HG02885 (cell line): ENCODE data around the gene PIPOX.

Experiments
- ATAC-seq: cut with Tn5 transposase; IDR thresholded peaks from one replicate; pipeline ENCODE4 v1.9.1; 2021; ENCODE audit warnings: mild to moderate bottlenecking; ENCODE audit not compliant: unreplicated experiment, poor library complexity

Gene PIPOX

GRCh38 chr17:29045734-29046472 is 3.0 kb downstream of the PIPOX start:
- ATAC-seq = no peak

GRCh38 chr17:29046473-29046839 is 3.5 kb downstream of the PIPOX start:
- no peak for ATAC-seq

GRCh38 chr17:29048440-29049368 is 5.8 kb downstream of the PIPOX start:
- no peak for ATAC-seq

GRCh38 chr17:29049541-29050145 is 6.7 kb downstream of the PIPOX start:
- no peak for ATAC-seq

- no peak for ATAC-seq
Measured at GRCh38 chr17:29050176-29050575, 7.2 kb downstream of the PIPOX start.

- no peak for ATAC-seq
Measured at GRCh38 chr17:29051194-29051593, 8.3 kb downstream of the PIPOX start.

GRCh38 chr17:29051731-29052130 is 8.8 kb downstream of the PIPOX start:
- ATAC-seq = no peak

- ATAC-seq = no peak
Measured at GRCh38 chr17:29054835-29055234, 11.9 kb downstream of the PIPOX start.

- ATAC-seq = no peak
Measured at GRCh38 chr17:29057361-29057760, 14.4 kb downstream of the PIPOX start.

GRCh38 chr17:29058391-29058790 is 15.4 kb downstream of the PIPOX start:
- ATAC-seq = no peak

- no peak for ATAC-seq
Measured at GRCh38 chr17:29059281-29059680, 16.3 kb downstream of the PIPOX start.

GRCh38 chr17:29060475-29060874 is 17.5 kb downstream of the PIPOX start:
- no peak for ATAC-seq

- ATAC-seq = no peak
Measured at GRCh38 chr17:29061036-29061435, 18.1 kb downstream of the PIPOX start.

- no peak for ATAC-seq
Measured at GRCh38 chr17:29062215-29062614, 19.3 kb downstream of the PIPOX start.

- ATAC-seq = no peak
Measured at GRCh38 chr17:29063992-29064391, 21.1 kb downstream of the PIPOX start.

GRCh38 chr17:29066047-29066446 is 23.1 kb downstream of the PIPOX start:
- ATAC-seq = no peak

GRCh38 chr17:29066606-29067005 is 23.7 kb downstream of the PIPOX start:
- ATAC-seq = no peak

- no peak for ATAC-seq
Measured at GRCh38 chr17:29068818-29069217, 25.9 kb downstream of the PIPOX start.

GRCh38 chr17:29069526-29070041 is 26.6 kb downstream of the PIPOX start:
- ATAC-seq = no peak

GRCh38 chr17:29070308-29070707 is 27.4 kb downstream of the PIPOX start:
- ATAC-seq = no peak

- no peak for ATAC-seq
Measured at GRCh38 chr17:29070781-29071180, 27.8 kb downstream of the PIPOX start.
